GM04504 (cell line): ENCODE data around the gene XIAP.
A peak's percentile ranks its signal among the peaks of the same experiment; 100 is the strongest.
"Not testable (repeated sequence)": the region's sequence is repeated elsewhere in the genome, so short reads cannot be mapped to it uniquely, and the experiment has no call there.

Experiments
- DNase-seq: peaks from one replicate; pipeline ENCODE4 v3.0.0-alpha.2; 2012; ENCODE audit warnings: low read depth

XIAP gene

GRCh38 chrX:123876844-123877243 is 17.0 kb downstream of the XIAP start:
- no peak for DNase-seq

DNA sequence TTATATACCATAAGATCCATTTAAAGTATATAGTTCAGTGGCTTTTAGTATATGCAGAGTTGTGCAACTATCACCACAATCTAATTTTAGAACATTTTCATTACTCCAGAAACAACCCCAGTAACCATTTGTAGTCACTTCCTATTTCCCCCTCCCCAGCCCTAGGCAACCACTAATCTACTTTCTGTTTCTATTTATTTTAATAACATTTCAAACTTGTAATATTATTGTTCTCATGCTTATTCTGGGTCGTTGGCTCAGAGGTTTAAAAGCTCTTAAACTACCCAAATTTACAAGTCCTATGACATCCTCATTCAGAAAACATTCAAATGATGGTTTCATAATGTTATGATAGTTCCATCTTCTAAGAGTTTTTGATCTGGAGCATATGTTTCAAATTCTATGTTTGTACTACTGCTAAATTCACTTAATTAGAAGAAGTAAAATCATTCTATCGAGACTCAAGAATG is 18.4 kb downstream of the XIAP start:
- no peak for DNase-seq

- DNase-seq, result no peak
These were observed 21.5 kb downstream of the XIAP start for GRCh38 chrX:123881330-123881729.

DNA sequence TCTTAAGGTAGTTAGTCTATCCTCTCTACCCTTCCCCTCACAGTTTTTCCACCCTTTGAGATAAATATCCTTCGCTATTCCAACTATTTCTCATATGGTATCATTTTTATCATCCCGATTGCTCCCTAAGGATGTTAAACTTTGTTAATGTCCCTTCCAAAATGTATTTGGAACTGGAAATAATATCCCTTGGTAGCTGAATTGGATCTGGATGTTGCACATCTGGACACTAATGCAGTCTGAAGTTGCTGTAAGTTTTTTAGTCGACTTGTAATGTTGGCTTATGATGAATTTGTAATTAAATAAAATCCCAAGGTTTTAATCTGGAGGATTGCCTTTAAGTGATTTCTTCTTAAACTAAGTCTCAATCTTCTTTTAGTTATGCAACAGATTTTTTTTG is 22.5 kb downstream of the XIAP start:
- DNase-seq, result no peak

GRCh38 chrX:123884809-123885408 is 25.1 kb downstream of the XIAP start:
- no peak for DNase-seq

GRCh38 chrX:123899701-123900100 is 39.8 kb downstream of the XIAP start:
- DNase-seq, result no peak

GRCh38 chrX:123903261-123903660 is 43.4 kb downstream of the XIAP start:
- DNase-seq, result not testable (repeated sequence)

- no peak for DNase-seq
These were observed 45.5 kb downstream of the XIAP start for GRCh38 chrX:123905332-123905731.

DNA sequence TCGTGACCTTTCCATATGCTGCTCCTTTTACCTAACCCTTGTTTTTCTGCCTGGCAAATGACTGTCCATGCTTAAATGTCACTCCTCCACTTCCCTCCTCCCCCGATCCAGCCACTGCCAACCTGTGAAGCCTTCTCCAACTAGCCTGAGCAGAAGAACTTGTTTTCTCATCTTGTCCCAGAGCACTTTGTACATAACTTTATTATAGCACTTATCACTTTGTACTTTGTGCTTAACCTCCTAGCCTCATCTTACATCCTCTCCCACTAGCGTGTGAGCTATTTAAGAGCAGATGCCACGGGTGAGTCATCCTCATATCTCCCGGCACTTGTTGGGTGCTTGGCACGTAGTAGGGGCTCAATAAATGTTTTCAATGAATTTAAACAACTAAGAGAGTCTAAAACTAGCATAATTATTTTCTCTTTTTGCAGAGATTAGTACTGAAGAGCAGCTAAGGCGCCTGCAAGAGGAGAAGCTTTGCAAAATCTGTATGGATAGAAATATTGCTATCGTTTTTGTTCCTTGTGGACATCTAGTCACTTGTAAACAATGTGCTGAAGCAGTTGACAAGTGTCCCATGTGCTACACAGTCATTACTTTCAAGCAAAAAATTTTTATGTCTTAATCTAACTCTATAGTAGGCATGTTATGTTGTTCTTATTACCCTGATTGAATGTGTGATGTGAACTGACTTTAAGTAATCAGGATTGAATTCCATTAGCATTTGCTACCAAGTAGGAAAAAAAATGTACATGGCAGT is 46.9 kb downstream of the XIAP start:
- no peak for DNase-seq

GRCh38 chrX:123909523-123909922 is 49.7 kb downstream of the XIAP start:
- DNase-seq, result no peak

- no peak for DNase-seq
These were observed 57.2 kb downstream of the XIAP start for GRCh38 chrX:123917069-123917468.

GRCh38 chrX:123918106-123918721 is 58.4 kb downstream of the XIAP start:
- DNase-seq, result no peak

- peak; percentile 35 for DNase-seq
These were observed 60.4 kb downstream of the XIAP start for GRCh38 chrX:123920105-123920785.

GRCh38 chrX:123923211-123923610 is 63.4 kb downstream of the XIAP start:
- DNase-seq, result no peak

GRCh38 chrX:123924186-123924585 is 64.3 kb downstream of the XIAP start:
- DNase-seq, result no peak

GRCh38 chrX:123927845-123928244 is 68.0 kb downstream of the XIAP start:
- no peak for DNase-seq

GRCh38 chrX:123932055-123932454 is 72.2 kb downstream of the XIAP start:
- DNase-seq, result not testable (repeated sequence)

- DNase-seq, result no peak
These were observed 83.2 kb downstream of the XIAP start for GRCh38 chrX:123943074-123943473.

DNA sequence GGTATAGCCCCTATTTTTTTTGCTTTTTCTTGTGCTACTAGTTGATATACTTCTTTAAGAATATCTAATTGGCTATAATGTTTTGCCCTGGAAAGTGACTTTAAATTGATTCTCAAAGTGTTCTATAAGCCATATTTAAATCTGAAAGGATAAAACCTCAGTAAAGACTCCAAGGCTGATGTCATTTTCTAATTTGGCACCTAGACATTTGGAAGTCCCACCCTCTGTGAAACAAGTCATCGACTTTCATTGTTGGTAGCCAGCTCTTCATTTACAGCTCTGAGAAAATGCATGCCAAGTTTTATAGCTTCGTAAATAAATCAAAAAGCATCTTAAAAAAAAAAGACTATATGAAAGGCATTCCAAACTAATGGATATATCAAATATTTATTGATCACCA is 83.6 kb downstream of the XIAP start:
- DNase-seq, result no peak

GRCh38 chrX:123949846-123950245 is 90.0 kb downstream of the XIAP start:
- no peak for DNase-seq

DNA sequence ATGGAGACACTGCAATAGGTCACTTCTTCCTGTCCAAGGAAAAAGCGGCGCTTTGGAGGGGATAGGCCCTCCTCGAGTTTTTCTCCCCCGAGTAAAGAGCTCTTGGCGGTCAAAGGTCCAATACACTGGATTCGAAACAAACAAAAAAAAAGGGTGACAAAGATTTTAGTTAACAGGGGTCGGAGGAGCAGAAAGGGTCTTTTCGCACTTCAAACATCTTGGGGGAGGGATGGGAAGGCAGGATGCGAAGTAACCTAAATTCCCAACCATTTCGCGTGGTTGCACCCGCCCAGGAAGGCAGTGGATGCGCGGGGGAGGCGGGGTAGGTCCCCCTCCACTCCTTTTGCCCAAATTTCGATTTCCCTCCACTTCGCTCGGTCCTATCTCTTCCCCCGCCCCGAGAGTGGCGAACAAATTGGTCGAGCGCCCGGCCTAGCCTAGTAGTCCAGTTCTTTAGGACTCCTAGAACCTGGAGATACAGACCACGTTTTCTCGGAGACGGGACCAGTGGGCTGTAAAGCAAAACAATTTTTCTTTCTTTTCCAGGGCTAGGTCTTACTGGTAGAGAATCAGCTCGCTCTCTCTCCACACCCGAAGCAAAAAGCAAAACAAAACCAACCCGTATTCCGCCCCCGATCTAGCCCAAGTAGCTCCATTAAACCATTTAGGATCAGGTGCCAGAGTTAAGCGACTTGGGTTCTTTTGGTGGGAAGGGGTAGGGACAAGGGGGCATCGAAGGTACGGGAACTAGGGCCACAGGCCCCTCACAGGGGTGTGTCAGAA is 99.6 kb downstream of the XIAP start:
- DNase-seq, result no peak

GRCh38 chrX:123960956-123961267 is 101.1 kb downstream of the XIAP start:
- DNase-seq, result no peak
